SK-N-MC (cell line): ENCODE results near the gene B4GALNT2.
"Not testable (repeated sequence)": the region's sequence is repeated elsewhere in the genome, so short reads cannot be mapped to it uniquely, and the experiment has no call there.

Experiments used
- DNase-seq: peaks from one replicate; pipeline ENCODE4 v3.0.0-alpha.2; 2011; ENCODE audit warnings: low read depth, low spot score
- H3K27ac ChIP-seq: fragments of 200-600 bp; sonication (generic); 2 replicates; pipeline ENCODE4 v1.5.1; 2016; ENCODE audit warnings: mixed run types
- H3K36me3 ChIP-seq: fragments of 200-600 bp; sonication (generic); 2 replicates; pipeline ENCODE4 v1.6.1; 2017; ENCODE audit warnings: antibody characterized with exemption, low read length, mixed read lengths; ENCODE audit not compliant: insufficient read depth
- H3K4me3 ChIP-seq: fragments of 200-600 bp; sonication (generic); 2 replicates; pipeline ENCODE4 v1.5.1; 2016
- H3K9ac ChIP-seq: fragments of 200-600 bp; sonication (generic); 2 replicates; pipeline ENCODE4 v1.8.0; 2017; ENCODE audit warnings: mixed run types, mixed read lengths; ENCODE audit not compliant: insufficient read length
- H3K9me3 ChIP-seq: fragments of 200-600 bp; sonication (generic); 2 replicates; pipeline ENCODE4 v1.6.1; 2017; ENCODE audit warnings: low read depth, mild to moderate bottlenecking, antibody characterized with exemption, low read length, moderate library complexity, mixed read lengths
- EZH2 ChIP-seq: fragments of 200-600 bp; sonication (generic); IDR thresholded peaks from one replicate; pipeline ENCODE4 v1.6.1; 2017; ENCODE audit warnings: antibody characterized with exemption
- FOXP2 ChIP-seq: optimal IDR thresholded peaks from 2 replicates; pipeline ENCODE3; 2011; ENCODE audit warnings: mild to moderate bottlenecking, moderate library complexity; ENCODE audit not compliant: insufficient read depth; ENCODE audit errors: extremely low read length, control extremely low read depth
- POLR2AphosphoS5 ChIP-seq: IDR thresholded peaks from 2 replicates; pipeline ENCODE4 v1.6.1; 2012; ENCODE audit warnings: mild to moderate bottlenecking, low read depth, low read length, borderline replicate concordance

Gene B4GALNT2

GRCh38 chr17:49162866-49163265, 30.3 kb downstream of the B4GALNT2 start:
- no peak for DNase-seq
- Histone ChIP-seq H3K36me3 (no peaks in the 10 kb centered on the region), H3K9ac (no peak overlapping the region), H3K4me3 (no peak overlapping the region), H3K27ac (no peak overlapping the region), H3K9me3 (no peaks in the 10 kb centered on the region)
- TF ChIP-seq EZH2: no peak
- TF ChIP-seq FOXP2: no peak
- no peak for TF ChIP-seq POLR2AphosphoS5

GRCh38 chr17:49165143-49165542, 32.6 kb downstream of the B4GALNT2 start:
- DNase-seq: no peak
- Histone ChIP-seq H3K9me3 (no peaks in the 10 kb centered on the region), H3K4me3 (no peak overlapping the region), H3K27ac (no peak overlapping the region), H3K9ac (no peak overlapping the region), H3K36me3 (no peaks in the 10 kb centered on the region)
- TF ChIP-seq FOXP2 (no peak), EZH2 (no peak), POLR2AphosphoS5 (no peak)

- H3K9me3 ChIP-seq: no peaks in the 10 kb centered on the region
- H3K27ac ChIP-seq: no peak overlapping the region
- no peak overlapping the region for H3K4me3 ChIP-seq
- H3K36me3 ChIP-seq: no peaks in the 10 kb centered on the region
- no peak for DNase-seq
- TF ChIP-seq POLR2AphosphoS5 (no peak), FOXP2 (no peak), EZH2 (no peak)
- H3K9ac ChIP-seq: no peak overlapping the region
Measured at GRCh38 chr17:49168706-49169105, 36.1 kb downstream of the B4GALNT2 start.

GRCh38 chr17:49170216-49170615, 37.6 kb downstream of the B4GALNT2 start:
- Histone ChIP-seq H3K9me3 (no peaks in the 10 kb centered on the region), H3K4me3 (no peak overlapping the region), H3K36me3 (no peaks in the 10 kb centered on the region), H3K27ac (no peak overlapping the region), H3K9ac (no peak overlapping the region)
- TF ChIP-seq POLR2AphosphoS5: no peak
- DNase-seq: no peak

DNA sequence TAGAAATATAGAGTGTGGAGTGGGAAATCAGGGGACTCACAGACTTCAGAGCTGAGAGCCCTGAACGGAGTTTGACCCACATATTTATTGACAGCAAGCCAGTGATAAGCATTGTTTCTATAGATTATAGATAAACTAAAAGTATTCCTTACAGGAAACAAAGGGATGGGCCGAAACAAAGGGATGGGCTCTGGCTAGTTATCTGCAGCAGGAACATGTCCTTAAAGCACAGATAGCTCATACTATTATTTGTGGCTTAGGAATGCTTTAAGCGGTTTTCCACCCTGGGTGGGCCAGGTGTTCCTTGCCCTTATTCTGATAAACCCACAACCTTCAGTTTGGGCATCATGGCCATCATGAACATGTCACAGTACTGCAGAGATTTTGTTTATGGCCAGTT, 38.1 kb downstream of the B4GALNT2 start:
- not testable (repeated sequence) for H3K27ac ChIP-seq, H3K9me3 ChIP-seq, H3K9ac ChIP-seq, DNase-seq, H3K36me3 ChIP-seq, H3K4me3 ChIP-seq

DNA sequence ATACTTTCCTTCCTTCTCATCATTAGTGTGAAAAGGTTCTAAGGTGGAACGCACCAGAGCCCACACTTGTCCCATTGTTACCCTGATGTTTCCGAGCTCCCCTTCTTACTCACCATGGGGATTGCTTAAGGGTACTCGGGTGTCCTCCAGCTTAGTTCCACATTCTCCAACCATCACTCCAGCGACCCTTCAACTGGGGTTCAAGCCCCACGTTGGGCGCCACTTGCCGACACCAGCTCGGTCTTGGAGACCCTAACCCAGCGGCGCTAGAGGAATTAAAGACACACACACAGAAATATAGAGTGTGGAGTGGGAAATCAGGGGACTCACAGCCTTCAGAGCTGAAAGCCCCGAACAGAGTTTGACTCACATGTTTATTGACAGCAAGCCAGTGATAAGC, 43.4 kb downstream of the B4GALNT2 start:
- not testable (repeated sequence) for H3K9me3 ChIP-seq, H3K36me3 ChIP-seq, H3K27ac ChIP-seq, H3K9ac ChIP-seq, DNase-seq, H3K4me3 ChIP-seq

GRCh38 chr17:49180303-49180702, 47.7 kb downstream of the B4GALNT2 start:
- Histone ChIP-seq H3K27ac (no peak overlapping the region), H3K9me3 (no peaks in the 10 kb centered on the region; the same call in 1 of the 2 replicates), H3K36me3 (no peaks in the 10 kb centered on the region), H3K4me3 (no peak overlapping the region), H3K9ac (no peak overlapping the region)
- no peak for DNase-seq
- no peak for TF ChIP-seq FOXP2
- TF ChIP-seq POLR2AphosphoS5: no peak
- TF ChIP-seq EZH2: no peak

GRCh38 chr17:49180998-49181635, 48.5 kb downstream of the B4GALNT2 start:
- H3K9me3 ChIP-seq: no peaks in the 10 kb centered on the region; the same call in 1 of the 2 replicates
- no peak for DNase-seq

GRCh38 chr17:49183341-49183740, 50.8 kb downstream of the B4GALNT2 start:
- Histone ChIP-seq H3K9ac (no peak overlapping the region), H3K9me3 (no peaks in the 10 kb centered on the region)

More at GRCh38 chr17:49180998-49181635, 48.5 kb downstream of the B4GALNT2 start:
- no peak overlapping the region for H3K27ac ChIP-seq
- no peak overlapping the region for H3K9ac ChIP-seq
- H3K4me3 ChIP-seq: no peak overlapping the region
- H3K36me3 ChIP-seq: no peaks in the 10 kb centered on the region
- no peak for TF ChIP-seq POLR2AphosphoS5
- no peak for TF ChIP-seq EZH2
- TF ChIP-seq FOXP2: no peak

More at GRCh38 chr17:49183341-49183740, 50.8 kb downstream of the B4GALNT2 start:
- Histone ChIP-seq H3K27ac (no peak overlapping the region), H3K36me3 (no peaks in the 10 kb centered on the region), H3K4me3 (no peak overlapping the region)
- no peak for DNase-seq
- TF ChIP-seq POLR2AphosphoS5: no peak
- no peak for TF ChIP-seq EZH2
- TF ChIP-seq FOXP2: no peak
